ENCODE measurements around the gene BMP5.

- TF ChIP-seq CTCF (IDR thresholded peaks at IDR 0.05 in 2 of 3, conservative IDR thresholded peaks at IDR 0.05 in 1 of 3; ENCODE audit: control insufficient read depth in 2 of 3, extremely low read depth in 1 of 3, insufficient read depth in 1 of 3, low read depth in 3 of 3, low read length in 3 of 3) (no peak), MYC (IDR thresholded peaks at IDR 0.05; ENCODE audit: insufficient read depth, insufficient read length, insufficient replicate concordance, low read length, severe bottlenecking) (no peak)
These were observed 149.2 kb downstream of the BMP5 start for GRCh38 chr6:55726144-55726543.

Measured in GM12878 (cell line).